HepG2 (cell line): Measurements from ENCODE around the gene PACS2. TPM values are rescaled to one million over a fixed set of nuclear protein-coding genes. Genes with fewer than 3 reads are reported as not detected.

Experiments
- ATAC-seq: fragments of 200-7000 bp; cut with Tn5 transposase; 3 replicates; pipeline ENCODE4 v1.9.1; 2020; ENCODE audit warnings: mild to moderate bottlenecking, moderate library complexity
- BruUV-seq: library from RNA; stranded (reverse); fragments of 400-500 nt; replicated peaks from 2 replicates; lab custom pipeline; 2021; lab: Mats Ljungman, UMichigan
- CTCF ChIA-PET: fragments of 300-600 bp; formaldehyde crosslinking; extraction: SDS; loops from one replicate; lab custom pipeline; 2021; ENCODE audit warnings: low total read pairs, inconsistent platforms, low intra/inter-chr PET ratio; lab: Yijun Ruan, JAX
- POLR2A ChIA-PET: fragments of 350-600 bp; sonication (Branson Sonifier 250); formaldehyde crosslinking; loops from one replicate; lab custom pipeline; 2020; ENCODE audit warnings: antibody characterized with exemption, inconsistent platforms; lab: Yijun Ruan, JAX
- DNase-seq: peaks from one replicate; pipeline ENCODE4 v3.0.0-alpha.2; 2015; ENCODE audit warnings: low spot score
- FAIRE-seq: peaks from 3 replicates; lab custom pipeline; 2011; peaks lifted over from hg19 to GRCh38; lab: Jason Lieb, UNC
- H2AFZ ChIP-seq: one replicate; pipeline ENCODE4 v1.6.1; 2011; ENCODE audit warnings: low read length, inconsistent platforms
- H3K27ac ChIP-seq: fragments of 300-600 bp; 3 replicates; pipeline ENCODE4 v1.8.0; 2011; ENCODE audit warnings: mixed run types, mild to moderate bottlenecking, mixed read lengths, low read length, inconsistent platforms; ENCODE audit not compliant: insufficient read depth; ENCODE audit errors: extremely low read length
- H3K27me3 ChIP-seq, 2 experiments: fragments of 200-600 bp in 1 of 2; 2 replicates in 1 of 2; 3 replicates in 1 of 2; pipeline versions ENCODE4 v1.6.0 to v1.8.0; 2011; ENCODE audit warnings: low read length in 2 of 2, mild to moderate bottlenecking in 2 of 2, moderate library complexity in 2 of 2, inconsistent platforms in 1 of 2; ENCODE audit not compliant: insufficient read depth in 2 of 2, control insufficient read depth in 1 of 2
- H3K36me3 ChIP-seq, 2 experiments: fragments of 200-600 bp in 1 of 2; replicated peaks in 1 of 2; 2 replicates in 1 of 2; 3 replicates in 1 of 2; pipeline versions ENCODE4 v1.5.1 to v1.8.0; 2011; ENCODE audit warnings: low read length in 2 of 2, inconsistent platforms in 1 of 2; ENCODE audit not compliant: insufficient read depth in 2 of 2, control insufficient read depth in 1 of 2
- H3K4me1 ChIP-seq: 2 replicates; pipeline ENCODE4 v1.5.1; 2012; ENCODE audit warnings: low read length, inconsistent platforms; ENCODE audit not compliant: insufficient read depth
- H3K4me2 ChIP-seq: 2 replicates; pipeline ENCODE4 v1.6.0; 2011; ENCODE audit warnings: low read depth, low read length, inconsistent platforms
- H3K4me3 ChIP-seq, 3 experiments: fragments of 200-600 bp in 1 of 3; sonication (generic), shearing (Covaris generic) in 1 of 3; replicated peaks in 1 of 3; 2 replicates each; pipeline ENCODE4 v1.5.1; 2011 to 2016; ENCODE audit warnings: low read length in 3 of 3, inconsistent platforms in 2 of 3, low read depth in 2 of 3, mild to moderate bottlenecking in 2 of 3, control low read depth in 1 of 3, mixed read lengths in 1 of 3; ENCODE audit not compliant: insufficient read depth in 1 of 3
- H3K79me2 ChIP-seq: one replicate; pipeline ENCODE4 v1.6.1; 2011; ENCODE audit warnings: low read length, inconsistent platforms; ENCODE audit not compliant: insufficient read depth
- H3K9ac ChIP-seq: 2 replicates; pipeline ENCODE4 v1.6.0; 2011; ENCODE audit warnings: mild to moderate bottlenecking, low read depth, low read length, inconsistent platforms; ENCODE audit not compliant: insufficient read depth
- H3K9me3 ChIP-seq: 2 replicates; pipeline ENCODE4 v1.5.1; 2012; ENCODE audit warnings: mild to moderate bottlenecking, low read length
- H4K20me1 ChIP-seq: 2 replicates; pipeline ENCODE4 v1.6.0; 2011; ENCODE audit warnings: inconsistent platforms, mild to moderate bottlenecking, low read length, moderate library complexity; ENCODE audit not compliant: insufficient read depth
- AKNA ChIP-seq: sonication (generic); formaldehyde crosslinking; IDR thresholded peaks from 2 replicates; pipeline ENCODE4 v1.4.0; 2020; ENCODE audit warnings: missing genetic modification reagents, borderline replicate concordance
- KDM6A ChIP-seq: IDR thresholded peaks from 2 replicates; pipeline ENCODE4 v1.6.1; 2016; ENCODE audit warnings: low read depth
- SPEN ChIP-seq: sonication (generic); formaldehyde crosslinking; IDR thresholded peaks from 2 replicates; pipeline ENCODE4 v1.5.1; 2020; ENCODE audit warnings: low read depth, mild to moderate bottlenecking, missing genetic modification reagents
- TFDP1 ChIP-seq: IDR thresholded peaks from 2 replicates; pipeline ENCODE4 v1.6.1; 2016; ENCODE audit warnings: missing compliant biosample characterization, missing genetic modification reagents, borderline replicate concordance
- ZNF260 ChIP-seq: sonication (generic); formaldehyde crosslinking; IDR thresholded peaks from 2 replicates; pipeline ENCODE4 v1.4.0; 2020; ENCODE audit warnings: missing genetic modification reagents, low read depth, mild to moderate bottlenecking, borderline replicate concordance
- ZZZ3 ChIP-seq: sonication (generic); formaldehyde crosslinking; IDR thresholded peaks from 2 replicates; pipeline ENCODE4 v1.4.0; 2020; ENCODE audit warnings: missing genetic modification reagents, mild to moderate bottlenecking, borderline replicate concordance
- WGBS: methylation state at CpG from one replicate; pipeline ENCODE4 v1.1.6; 2017; ENCODE audit warnings: low lambda C conversion rate; 5-methylcytosine and 5-hydroxymethylcytosine counted together
- in situ Hi-C: cut with HindIII; loops from 2 replicates; pipeline ENCODE4 v1.10.0; 2017; ENCODE audit warnings: low pct_unique_long_range_greater_than_20kb; ENCODE audit not compliant: extremely low pct_ligation_motif_present
- intact Hi-C: fragments of 100-400 bp; cut with micrococcal nuclease; formaldehyde crosslinking; loops from one replicate; pipeline ENCODE4 v1.10.0; 2022; ENCODE audit not compliant: unreplicated experiment
- polyA plus RNA-seq, 8 experiments: library from polyadenylated mRNA; depleted of rRNA in 3 of 8; stranded (reverse) in 7 of 8; unstranded in 1 of 8; fragments of >200 nt; fragmentation: Illumina TruSeq in 4 of 8; extraction: Trizol in 4 of 8; gene quantifications; 2 replicates each; pipeline versions ENCODE4 v1.2.1 to v1.2.3, GENCODE V29; 2011 to 2016; ENCODE audit warnings: low read depth in 4 of 8, missing spikeins in 1 of 8, mixed read lengths in 1 of 8; ENCODE audit not compliant: insufficient read depth in 1 of 8
- total RNA-seq, 5 experiments: library from RNA; depleted of rRNA; stranded (reverse); fragments of >200 nt; fragmentation: Illumina TruSeq; extraction: Trizol; gene quantifications; 2 replicates each; pipeline ENCODE4 v1.2.3, GENCODE V29; 2016; ENCODE audit warnings: low read depth in 1 of 5
- TF ChIP-seq, protein P1 (sequence below): sonication (generic); formaldehyde crosslinking; IDR thresholded peaks from 2 replicates; pipeline ENCODE4 v1.4.0; 2020; ENCODE audit warnings: mild to moderate bottlenecking, missing genetic modification reagents, borderline replicate concordance
- TF ChIP-seq, protein P2 (sequence below): sonication (generic); formaldehyde crosslinking; IDR thresholded peaks from 2 replicates; pipeline ENCODE4 v1.4.0; 2020; ENCODE audit warnings: low read depth, mild to moderate bottlenecking, missing genetic modification reagents

PACS2 gene
- total and polyA plus RNA-seq, 2 of the 13 experiments (the other 11 are each of a cell fraction or from before 2014, with no cell fraction given): 23.6 to 27.6 TPM

DNA sequence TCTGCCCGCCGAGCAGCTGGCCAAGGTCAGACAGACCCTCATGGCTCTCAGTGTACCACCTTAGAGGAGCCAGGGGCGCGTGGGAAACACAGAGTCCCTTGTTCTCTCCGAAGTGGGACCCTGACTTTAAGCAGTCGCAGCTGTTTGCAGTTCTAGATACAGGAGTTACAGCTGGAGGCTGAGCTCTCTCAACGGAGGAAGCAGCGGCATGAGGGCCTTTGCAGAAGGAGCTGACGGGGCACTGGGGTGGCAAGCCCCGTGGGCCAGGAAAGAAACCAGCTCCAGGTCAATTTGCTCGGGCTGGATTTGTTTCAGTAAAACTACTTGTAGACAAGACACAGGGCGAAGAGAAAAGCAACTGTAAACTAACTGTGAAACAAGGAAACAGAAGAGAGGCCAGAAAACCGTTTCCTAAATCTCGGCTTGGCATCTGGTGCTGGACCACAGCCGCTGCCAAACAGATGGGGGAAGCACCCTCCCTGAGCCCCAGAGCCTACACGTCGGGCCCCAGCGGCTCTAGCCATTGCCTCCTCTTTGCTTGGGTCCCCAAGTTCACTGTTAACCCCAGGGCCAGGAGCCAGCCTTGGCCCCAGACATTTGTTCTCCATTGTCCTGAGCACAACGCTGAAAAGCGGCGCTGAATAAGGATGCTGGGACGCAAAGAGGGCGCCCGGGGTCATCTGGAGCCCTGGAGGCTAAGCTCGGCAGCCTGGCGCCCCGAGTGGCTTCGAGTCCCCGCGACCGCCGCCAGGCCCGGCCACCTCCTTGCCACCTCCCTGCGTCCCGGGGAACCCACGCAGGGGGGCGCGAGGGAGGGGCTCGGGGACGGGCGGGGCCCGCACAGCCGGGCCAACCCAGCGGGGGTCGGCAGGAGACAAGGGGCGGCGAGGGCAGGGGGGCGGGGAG, 914 bp upstream of the PACS2 start:
- Histone ChIP-seq H3K27me3 (no peaks in the 10 kb centered on the region), H3K4me2 (peak overlapping the region; percentile 85), H4K20me1 (peaks cover 4% of the 10 kb centered on the region; the same call in 1 of the 2 replicates), H3K9me3 (no peaks in the 10 kb centered on the region), H3K4me3 (peak overlapping the region; percentile 52 to 76 (median 68); a peak in 5 of 6 replicates), H3K27ac (peak overlapping the region; percentile 23), H3K79me2 (peaks cover 20% of the 10 kb centered on the region), H3K36me3 (no peaks in the 10 kb centered on the region), H2AFZ (no peak overlapping the region), H3K4me1 (peaks cover 24% of the 10 kb centered on the region), H3K9ac (peak overlapping the region; percentile 67)
- 45% methylated on average over 21 of the region's 48 CpGs for WGBS
- BruUV-seq: no TSS peak
- ChIA-PET CTCF (no interaction called here), POLR2A (interaction anchor here (0.8 to 2.2 kb wide), 5 partner anchors 10 to 449 kb away, joined by 3 to 34 read pairs (median 3); partner anchors contain the start of genes BRF1, CEP170B and TEX22)
- in situ Hi-C loops (no loop called here), intact Hi-C loops (loop anchor here (2.0 to 10.0 kb wide), 2 partner anchors 39 to 181 kb away; partner anchors contain the start of gene TEDC1)
- no peak for DNase-seq
- ATAC-seq: peak; percentile 56
- no peak for FAIRE-seq
- TF ChIP-seq, protein P1, sequence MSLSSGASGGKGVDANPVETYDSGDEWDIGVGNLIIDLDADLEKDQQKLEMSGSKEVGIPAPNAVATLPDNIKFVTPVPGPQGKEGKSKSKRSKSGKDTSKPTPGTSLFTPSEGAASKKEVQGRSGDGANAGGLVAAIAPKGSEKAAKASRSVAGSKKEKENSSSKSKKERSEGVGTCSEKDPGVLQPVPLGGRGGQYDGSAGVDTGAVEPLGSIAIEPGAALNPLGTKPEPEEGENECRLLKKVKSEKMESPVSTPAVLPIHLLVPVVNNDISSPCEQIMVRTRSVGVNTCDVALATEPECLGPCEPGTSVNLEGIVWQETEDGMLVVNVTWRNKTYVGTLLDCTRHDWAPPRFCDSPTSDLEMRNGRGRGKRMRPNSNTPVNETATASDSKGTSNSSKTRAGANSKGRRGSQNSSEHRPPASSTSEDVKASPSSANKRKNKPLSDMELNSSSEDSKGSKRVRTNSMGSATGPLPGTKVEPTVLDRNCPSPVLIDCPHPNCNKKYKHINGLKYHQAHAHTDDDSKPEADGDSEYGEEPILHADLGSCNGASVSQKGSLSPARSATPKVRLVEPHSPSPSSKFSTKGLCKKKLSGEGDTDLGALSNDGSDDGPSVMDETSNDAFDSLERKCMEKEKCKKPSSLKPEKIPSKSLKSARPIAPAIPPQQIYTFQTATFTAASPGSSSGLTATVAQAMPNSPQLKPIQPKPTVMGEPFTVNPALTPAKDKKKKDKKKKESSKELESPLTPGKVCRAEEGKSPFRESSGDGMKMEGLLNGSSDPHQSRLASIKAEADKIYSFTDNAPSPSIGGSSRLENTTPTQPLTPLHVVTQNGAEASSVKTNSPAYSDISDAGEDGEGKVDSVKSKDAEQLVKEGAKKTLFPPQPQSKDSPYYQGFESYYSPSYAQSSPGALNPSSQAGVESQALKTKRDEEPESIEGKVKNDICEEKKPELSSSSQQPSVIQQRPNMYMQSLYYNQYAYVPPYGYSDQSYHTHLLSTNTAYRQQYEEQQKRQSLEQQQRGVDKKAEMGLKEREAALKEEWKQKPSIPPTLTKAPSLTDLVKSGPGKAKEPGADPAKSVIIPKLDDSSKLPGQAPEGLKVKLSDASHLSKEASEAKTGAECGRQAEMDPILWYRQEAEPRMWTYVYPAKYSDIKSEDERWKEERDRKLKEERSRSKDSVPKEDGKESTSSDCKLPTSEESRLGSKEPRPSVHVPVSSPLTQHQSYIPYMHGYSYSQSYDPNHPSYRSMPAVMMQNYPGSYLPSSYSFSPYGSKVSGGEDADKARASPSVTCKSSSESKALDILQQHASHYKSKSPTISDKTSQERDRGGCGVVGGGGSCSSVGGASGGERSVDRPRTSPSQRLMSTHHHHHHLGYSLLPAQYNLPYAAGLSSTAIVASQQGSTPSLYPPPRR (CRISPR knock-in tag): no peak
- no peak for TF ChIP-seq ZNF260 (CRISPR knock-in tag)
- no peak for TF ChIP-seq TFDP1 (CRISPR knock-in tag)
- TF ChIP-seq, protein P2, sequence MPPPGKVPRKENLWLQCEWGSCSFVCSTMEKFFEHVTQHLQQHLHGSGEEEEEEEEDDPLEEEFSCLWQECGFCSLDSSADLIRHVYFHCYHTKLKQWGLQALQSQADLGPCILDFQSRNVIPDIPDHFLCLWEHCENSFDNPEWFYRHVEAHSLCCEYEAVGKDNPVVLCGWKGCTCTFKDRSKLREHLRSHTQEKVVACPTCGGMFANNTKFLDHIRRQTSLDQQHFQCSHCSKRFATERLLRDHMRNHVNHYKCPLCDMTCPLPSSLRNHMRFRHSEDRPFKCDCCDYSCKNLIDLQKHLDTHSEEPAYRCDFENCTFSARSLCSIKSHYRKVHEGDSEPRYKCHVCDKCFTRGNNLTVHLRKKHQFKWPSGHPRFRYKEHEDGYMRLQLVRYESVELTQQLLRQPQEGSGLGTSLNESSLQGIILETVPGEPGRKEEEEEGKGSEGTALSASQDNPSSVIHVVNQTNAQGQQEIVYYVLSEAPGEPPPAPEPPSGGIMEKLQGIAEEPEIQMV (CRISPR knock-in tag): no peak
- TF ChIP-seq AKNA: no peak
- no peak for TF ChIP-seq KDM6A (CRISPR knock-in tag)
- peak; percentile 53; the same call in 1 of the 2 replicates for TF ChIP-seq SPEN
- TF ChIP-seq ZZZ3 (CRISPR knock-in tag): 0 out of 2 replicates have a peak, but pooled peaks have one; percentile 35
